H1 (cell line): ENCODE measurements around the gene ASTN1.

Experiments
- BCL11A ChIP-seq, 2 experiments: IDR thresholded peaks; one replicate each; pipeline ENCODE4 v1.6.1; 2011; ENCODE audit warnings: low read depth in 2 of 2, low read length in 2 of 2, mild to moderate bottlenecking in 2 of 2
- CHD1 ChIP-seq: IDR thresholded peaks from 2 replicates; pipeline ENCODE4 v1.6.1; 2012; ENCODE audit warnings: low read depth, low read length, improper control_type of control experiment
- CHD2 ChIP-seq: IDR thresholded peaks from 2 replicates; pipeline ENCODE4 v1.6.1; 2012; ENCODE audit warnings: low read length, improper control_type of control experiment
- CTCF ChIP-seq, 3 experiments: IDR thresholded peaks; 1 replicate in 2 of 3; 2 replicates in 1 of 3; pipeline versions ENCODE4 v1.5.1 to v1.6.1; 2011; ENCODE audit warnings: low read length in 3 of 3, mild to moderate bottlenecking in 3 of 3, inconsistent platforms in 2 of 3, low read depth in 1 of 3, moderate library complexity in 1 of 3; ENCODE audit not compliant: insufficient read depth in 1 of 3; ENCODE audit errors: control extremely low read depth in 1 of 3
- GTF2F1 ChIP-seq: IDR thresholded peaks from 2 replicates; pipeline ENCODE4 v1.6.1; 2012; ENCODE audit warnings: low read depth, low read length, improper control_type of control experiment, borderline replicate concordance
- NRF1 ChIP-seq: IDR thresholded peaks from 2 replicates; pipeline ENCODE4 v1.6.1; 2011; ENCODE audit warnings: mild to moderate bottlenecking, low read depth, low read length, improper control_type of control experiment
- POLR2A ChIP-seq, 2 experiments: IDR thresholded peaks; 1 replicate in 1 of 2; 2 replicates in 1 of 2; pipeline ENCODE4 v1.6.1; 2011; ENCODE audit warnings: low read depth in 2 of 2, low read length in 2 of 2, mild to moderate bottlenecking in 2 of 2; ENCODE audit errors: control extremely low read depth in 1 of 2
- SP1 ChIP-seq: IDR thresholded peaks from 2 replicates; pipeline ENCODE4 v1.6.1; 2011; ENCODE audit warnings: low read depth, low read length
- TAF1 ChIP-seq: IDR thresholded peaks from 2 replicates; pipeline ENCODE4 v1.6.1; 2011; ENCODE audit warnings: mild to moderate bottlenecking, low read depth, low read length
- TBP ChIP-seq: IDR thresholded peaks from 2 replicates; pipeline ENCODE4 v1.6.1; 2011; ENCODE audit warnings: low read depth, low read length, improper control_type of control experiment
- YY1 ChIP-seq: IDR thresholded peaks from 2 replicates; pipeline ENCODE4 v1.6.1; 2011; ENCODE audit warnings: low read depth, mild to moderate bottlenecking, low read length

- no peak for TF ChIP-seq CTCF (IDR thresholded peaks at IDR 0.05; ENCODE audit: control extremely low read depth in 1 of 3, insufficient read depth in 1 of 3, low read depth in 1 of 3, low read length in 3 of 3)
- no peak for TF ChIP-seq CHD1
- no peak for TF ChIP-seq POLR2A (IDR thresholded peaks at IDR 0.05; ENCODE audit: control extremely low read depth in 1 of 2, low read depth in 2 of 2, low read length in 2 of 2)
- TF ChIP-seq NRF1 = no peak
- TF ChIP-seq YY1 = no peak
- TF ChIP-seq TAF1 = no peak
- TF ChIP-seq BCL11A (IDR thresholded peaks at IDR 0.05; ENCODE audit: low read depth in 2 of 2, low read length in 2 of 2) = no peak
- TF ChIP-seq CHD2 = no peak
- no peak for TF ChIP-seq GTF2F1
- TF ChIP-seq TBP = no peak
- no peak for TF ChIP-seq SP1
Observed at GRCh38 chr1:176905648-176906047, 258.9 kb downstream of the ASTN1 start.
